Esophagus muscularis mucosa (tissue), 4 donors: ENCODE measurements around the gene NBAS. TPM values are rescaled to one million over a fixed set of nuclear protein-coding genes. Genes with fewer than 3 reads are reported as not detected.
"Not testable (repeated sequence)": the region's sequence is repeated elsewhere in the genome, so short reads cannot be mapped to it uniquely, and the experiment has no call there.

Experiments
- DNase-seq: peaks from one replicate; pipeline ENCODE4 v3.0.0-alpha.2; 2017; ENCODE audit errors: extremely low spot score
- H3K27ac ChIP-seq, 4 donors: fragments of 200-600 bp; sonication (generic); replicated peaks in 1 of 4; 1 replicate in 3 of 4; 2 replicates in 1 of 4; pipeline ENCODE4 v1.5.1; 2016 to 2019; ENCODE audit warnings: mild to moderate bottlenecking in 1 of 4
- H3K27me3 ChIP-seq, 4 donors: fragments of 200-600 bp; sonication (generic); one replicate each; pipeline versions ENCODE4 v1.5.1 to v1.6.0; 2016 to 2019
- H3K36me3 ChIP-seq, 4 donors: fragments of 200-600 bp; sonication (generic); one replicate each; pipeline ENCODE4 v1.5.1; 2016 to 2019
- H3K4me1 ChIP-seq, 4 donors: fragments of 200-600 bp; sonication (generic); one replicate each; pipeline ENCODE4 v1.5.1; 2016 to 2019
- H3K4me3 ChIP-seq, 4 donors: fragments of 200-600 bp; sonication (generic); 1 replicate in 2 of 4; 2 replicates in 2 of 4; pipeline ENCODE4 v1.5.1; 2016 to 2019; ENCODE audit warnings: mild to moderate bottlenecking in 4 of 4, moderate library complexity in 1 of 4
- H3K9me3 ChIP-seq, 4 donors: fragments of 200-600 bp; sonication (generic); 1 replicate in 3 of 4; 2 replicates in 1 of 4; pipeline ENCODE4 v1.5.1; 2016 to 2019
- CTCF ChIP-seq, 3 experiments: fragments of 200-600 bp in 2 of 3; fragments of 450-650 bp in 1 of 3; sonication (generic) in 2 of 3; IDR thresholded peaks; one replicate each; pipeline ENCODE4 v1.5.1; 2017 to 2019; ENCODE audit warnings: antibody characterized with exemption in 3 of 3, mild to moderate bottlenecking in 2 of 3, moderate library complexity in 1 of 3
- EP300 ChIP-seq: sonication (generic); formaldehyde crosslinking; IDR thresholded peaks from one replicate; pipeline ENCODE4 v1.6.1; 2017; ENCODE audit warnings: antibody characterized with exemption
- POLR2A ChIP-seq: fragments of 450-650 bp; IDR thresholded peaks from one replicate; pipeline ENCODE4 v1.6.1; 2017; ENCODE audit warnings: antibody characterized with exemption, moderate library complexity, mild to moderate bottlenecking, low read depth
- POLR2AphosphoS5 ChIP-seq, 2 donors: sonication (generic); formaldehyde crosslinking; IDR thresholded peaks; one replicate each; pipeline ENCODE4 v1.6.1; 2017; ENCODE audit warnings: antibody characterized with exemption in 2 of 2
- WGBS: methylation state at CpG from one replicate; pipeline ENCODE4 v1.1.5; 2018; 5-methylcytosine and 5-hydroxymethylcytosine counted together
- intact Hi-C: fragments of 100-400 bp; cut with DNase I; formaldehyde crosslinking; loops from one replicate; pipeline ENCODE4 v1.15.1; 2023
- total RNA-seq, 4 donors: library from RNA; depleted of rRNA; stranded (reverse); fragments of >200 nt; gene quantifications; one replicate each; pipeline versions ENCODE4 v1.1.0 to v1.2.1, GENCODE V29; 2016

The NBAS gene
- total RNA-seq, 4 donors from 2014 or later = 39.2 to 43.6 (median 42.0) TPM

GRCh38 chr2:15223887-15224286 is 337.2 kb downstream of the NBAS start:
- Histone ChIP-seq H3K4me1 (peaks cover 0 to 14% (median 0%) of the 10 kb centered on the region in 4 donors), H3K4me3 (no peak overlapping the region), H3K9me3 (no peaks in the 10 kb centered on the region), H3K27ac (no peak overlapping the region), H3K36me3 (peaks cover 0 to 17% (median 3%) of the 10 kb centered on the region in 4 donors), H3K27me3 (no peaks in the 10 kb centered on the region)
- intact Hi-C loops = no loop called here
- WGBS = 58% methylated on average over 3 of the region's 3 CpGs
- TF ChIP-seq EP300 (no peak), POLR2A (no peak), CTCF (IDR thresholded peaks at IDR 0.05) (no peak), POLR2AphosphoS5 (IDR thresholded peaks at IDR 0.05) (no peak)
- DNase-seq = no peak

- 63% methylated on average over 3 of the region's 3 CpGs for WGBS
- TF ChIP-seq POLR2AphosphoS5 (IDR thresholded peaks at IDR 0.05) (no peak), POLR2A (no peak), CTCF (IDR thresholded peaks at IDR 0.05) (no peak), EP300 (no peak)
- intact Hi-C loops = no loop called here
- Histone ChIP-seq H3K27ac (no peak overlapping the region), H3K27me3 (no peaks in the 10 kb centered on the region), H3K4me3 (no peak overlapping the region), H3K4me1 (peaks cover 0 to 14% (median 0%) of the 10 kb centered on the region in 4 donors), H3K36me3 (peaks cover 7 to 20% (median 9%) of the 10 kb centered on the region in 4 donors), H3K9me3 (no peaks in the 10 kb centered on the region)
- DNase-seq = no peak
Measured at GRCh38 chr2:15222856-15223255, 338.3 kb downstream of the NBAS start.

GRCh38 chr2:15220603-15221002 is 340.5 kb downstream of the NBAS start:
- intact Hi-C loops = no loop called here
- DNase-seq = no peak
- Histone ChIP-seq H3K27me3 (no peaks in the 10 kb centered on the region), H3K27ac (no peak overlapping the region), H3K9me3 (no peaks in the 10 kb centered on the region), H3K36me3 (peaks cover 7 to 23% (median 15%) of the 10 kb centered on the region in 4 donors), H3K4me1 (peaks cover 0 to 15% (median 0%) of the 10 kb centered on the region in 4 donors), H3K4me3 (no peak overlapping the region)
- no peak for TF ChIP-seq POLR2A

- 97% methylated on average over 17 of the region's 17 CpGs for WGBS
- intact Hi-C loops = no loop called here
Measured at GRCh38 chr2:15218423-15219086, 342.6 kb downstream of the NBAS start.

GRCh38 chr2:15212249-15212648 is 348.9 kb downstream of the NBAS start:
- Histone ChIP-seq H3K27ac (no peak overlapping the region), H3K4me1 (peaks cover 0 to 8% (median 4%) of the 10 kb centered on the region in 4 donors), H3K4me3 (no peak overlapping the region), H3K27me3 (no peaks in the 10 kb centered on the region), H3K9me3 (no peaks in the 10 kb centered on the region), H3K36me3 (peaks cover 3 to 29% (median 7%) of the 10 kb centered on the region in 4 donors)
- no peak for DNase-seq
- 97% methylated on average over 6 of the region's 6 CpGs for WGBS
- intact Hi-C loops = no loop called here
- TF ChIP-seq POLR2AphosphoS5 (IDR thresholded peaks at IDR 0.05) (no peak), EP300 (no peak), CTCF (IDR thresholded peaks at IDR 0.05) (no peak), POLR2A (no peak)

More at GRCh38 chr2:15218423-15219086, 342.6 kb downstream of the NBAS start:
- H3K9me3 ChIP-seq = no peaks in the 10 kb centered on the region
- H3K36me3 ChIP-seq = peaks cover 7 to 21% (median 15%) of the 10 kb centered on the region in 4 donors
- H3K4me3 ChIP-seq = no peak overlapping the region
- no peak overlapping the region for H3K27ac ChIP-seq
- no peak for TF ChIP-seq EP300
- TF ChIP-seq POLR2A = no peak
- TF ChIP-seq POLR2AphosphoS5 (IDR thresholded peaks at IDR 0.05) = no peak
- TF ChIP-seq CTCF (IDR thresholded peaks at IDR 0.05) = no peak
- H3K27me3 ChIP-seq = no peaks in the 10 kb centered on the region
- H3K4me1 ChIP-seq = peaks cover 0 to 16% (median 4%) of the 10 kb centered on the region in 4 donors
- DNase-seq = no peak

- H3K36me3 ChIP-seq = peaks cover 0 to 39% (median 11%) of the 10 kb centered on the region in 4 donors
- H3K27ac ChIP-seq, H3K27me3 ChIP-seq, H3K4me1 ChIP-seq, H3K9me3 ChIP-seq, DNase-seq, H3K4me3 ChIP-seq, intact Hi-C loops: not testable (repeated sequence)
- WGBS = 93% methylated on average over 1 of the region's 1 CpG
Measured at GRCh38 chr2:15210542-15210941, 350.6 kb downstream of the NBAS start.
